Peyer's patch (tissue), 4 donors: ENCODE results near the gene TTC16. TPM values are rescaled to one million over a fixed set of nuclear protein-coding genes. Genes with fewer than 3 reads are reported as not detected.

Experiments used
- DNase-seq, 3 donors: peaks; one replicate each; pipeline ENCODE4 v3.0.0-alpha.2; 2017 to 2019
- H3K27ac ChIP-seq, 4 donors: fragments of 200-600 bp; sonication (generic); one replicate each; pipeline ENCODE4 v1.5.1; 2016 to 2019
- H3K27me3 ChIP-seq, 2 donors: fragments of 200-600 bp; sonication (generic); one replicate each; pipeline ENCODE4 v1.5.1; 2019
- H3K36me3 ChIP-seq, 3 donors: fragments of 200-600 bp; sonication (generic); one replicate each; pipeline ENCODE4 v1.5.1; 2016 to 2019
- H3K4me1 ChIP-seq, 4 donors: fragments of 200-600 bp; sonication (generic); one replicate each; pipeline ENCODE4 v1.5.1; 2016 to 2019
- H3K4me3 ChIP-seq, 4 donors: fragments of 200-600 bp; sonication (generic); 1 replicate in 3 of 4; 2 replicates in 1 of 4; pipeline ENCODE4 v1.5.1; 2016 to 2019; ENCODE audit warnings: mild to moderate bottlenecking in 1 of 4
- H3K9me3 ChIP-seq, 4 donors: fragments of 200-600 bp; sonication (generic); one replicate each; pipeline ENCODE4 v1.5.1; 2016 to 2019; ENCODE audit warnings: mild to moderate bottlenecking in 1 of 4
- CTCF ChIP-seq, 6 experiments: fragments of 450-650 bp in 4 of 6; fragments of 200-600 bp in 2 of 6; sonication (generic) in 1 of 6; IDR thresholded peaks; one replicate each; pipeline ENCODE4 v1.5.1; 2017 to 2019; ENCODE audit warnings: antibody characterized with exemption in 6 of 6, mild to moderate bottlenecking in 3 of 6, moderate library complexity in 1 of 6
- POLR2A ChIP-seq, 2 donors: fragments of 450-650 bp; IDR thresholded peaks; one replicate each; pipeline ENCODE4 v1.5.1; 2017; ENCODE audit warnings: antibody characterized with exemption in 2 of 2, mild to moderate bottlenecking in 2 of 2, moderate library complexity in 2 of 2
- total RNA-seq, 4 donors: library from RNA; depleted of rRNA; stranded (reverse); fragments of >200 nt; gene quantifications; one replicate each; pipeline ENCODE4 v1.1.0, GENCODE V29; 2016

The TTC16 gene
- total RNA-seq, 4 donors from 2014 or later = not detected

GRCh38 chr9:127762111-127762676 is 46.3 kb downstream of the TTC16 start:
- no peak for DNase-seq
- no peaks in the 10 kb centered on the region for H3K9me3 ChIP-seq
- H3K27me3 ChIP-seq = no peaks in the 10 kb centered on the region
- no peaks in the 10 kb centered on the region for H3K4me1 ChIP-seq
- H3K4me3 ChIP-seq = no peak overlapping the region
- TF ChIP-seq POLR2A (IDR thresholded peaks at IDR 0.05) = no peak
- TF ChIP-seq CTCF (IDR thresholded peaks at IDR 0.05) = no peak
- H3K36me3 ChIP-seq = no peaks in the 10 kb centered on the region
- H3K27ac ChIP-seq = peak overlapping the region in 2 of 4 donors; percentile 14 to 50

- no peak overlapping the region for H3K4me3 ChIP-seq
- DNase-seq = peak; percentile 52 to 76 (median 63)
- peaks cover 0 to 7% (median 3%) of the 10 kb centered on the region in 4 donors for H3K4me1 ChIP-seq
- peak in 5 of 6 experiments; percentile 8 to 59 (median 46) for TF ChIP-seq CTCF (IDR thresholded peaks at IDR 0.05)
- TF ChIP-seq POLR2A (IDR thresholded peaks at IDR 0.05) = no peak
- H3K27ac ChIP-seq = peak overlapping the region in 2 of 4 donors; percentile 28 to 50
- H3K9me3 ChIP-seq = no peaks in the 10 kb centered on the region
- no peaks in the 10 kb centered on the region for H3K27me3 ChIP-seq
- no peaks in the 10 kb centered on the region for H3K36me3 ChIP-seq
These were observed 48.1 kb downstream of the TTC16 start for GRCh38 chr9:127763918-127764384.

GRCh38 chr9:127765418-127765817 is 49.5 kb downstream of the TTC16 start:
- H3K36me3 ChIP-seq = no peaks in the 10 kb centered on the region
- TF ChIP-seq CTCF (IDR thresholded peaks at IDR 0.05) (no peak), POLR2A (IDR thresholded peaks at IDR 0.05) (no peak)
- H3K27me3 ChIP-seq = no peaks in the 10 kb centered on the region
- H3K27ac ChIP-seq = no peak overlapping the region
- DNase-seq = no peak
- H3K9me3 ChIP-seq = no peaks in the 10 kb centered on the region
- peaks cover 0 to 16% (median 8%) of the 10 kb centered on the region in 4 donors for H3K4me1 ChIP-seq
- H3K4me3 ChIP-seq = no peak overlapping the region

- no peaks in the 10 kb centered on the region for H3K36me3 ChIP-seq
- no peak for DNase-seq
- TF ChIP-seq POLR2A (IDR thresholded peaks at IDR 0.05) (no peak), CTCF (IDR thresholded peaks at IDR 0.05) (no peak)
These were observed 51.5 kb downstream of the TTC16 start for GRCh38 chr9:127767410-127767809.

GRCh38 chr9:127767909-127768331 is 52.0 kb downstream of the TTC16 start:
- H3K27ac ChIP-seq = peak overlapping the region; percentile 30 to 70 (median 53)
- TF ChIP-seq POLR2A (IDR thresholded peaks at IDR 0.05) (no peak), CTCF (IDR thresholded peaks at IDR 0.05) (no peak)
- no peak overlapping the region for H3K4me3 ChIP-seq
- H3K27me3 ChIP-seq = no peaks in the 10 kb centered on the region
- no peaks in the 10 kb centered on the region for H3K36me3 ChIP-seq
- no peak for DNase-seq
- no peaks in the 10 kb centered on the region for H3K9me3 ChIP-seq
- H3K4me1 ChIP-seq = peaks cover 0 to 21% (median 15%) of the 10 kb centered on the region in 4 donors

More at GRCh38 chr9:127767410-127767809, 51.5 kb downstream of the TTC16 start:
- no peaks in the 10 kb centered on the region for H3K27me3 ChIP-seq
- H3K9me3 ChIP-seq = no peaks in the 10 kb centered on the region
- H3K4me1 ChIP-seq = peaks cover 0 to 21% (median 15%) of the 10 kb centered on the region in 4 donors
- no peak overlapping the region for H3K4me3 ChIP-seq
- H3K27ac ChIP-seq = peak overlapping the region; percentile 30 to 70 (median 53)
